ENCODE measurements around the gene RBBP8.

DNA sequence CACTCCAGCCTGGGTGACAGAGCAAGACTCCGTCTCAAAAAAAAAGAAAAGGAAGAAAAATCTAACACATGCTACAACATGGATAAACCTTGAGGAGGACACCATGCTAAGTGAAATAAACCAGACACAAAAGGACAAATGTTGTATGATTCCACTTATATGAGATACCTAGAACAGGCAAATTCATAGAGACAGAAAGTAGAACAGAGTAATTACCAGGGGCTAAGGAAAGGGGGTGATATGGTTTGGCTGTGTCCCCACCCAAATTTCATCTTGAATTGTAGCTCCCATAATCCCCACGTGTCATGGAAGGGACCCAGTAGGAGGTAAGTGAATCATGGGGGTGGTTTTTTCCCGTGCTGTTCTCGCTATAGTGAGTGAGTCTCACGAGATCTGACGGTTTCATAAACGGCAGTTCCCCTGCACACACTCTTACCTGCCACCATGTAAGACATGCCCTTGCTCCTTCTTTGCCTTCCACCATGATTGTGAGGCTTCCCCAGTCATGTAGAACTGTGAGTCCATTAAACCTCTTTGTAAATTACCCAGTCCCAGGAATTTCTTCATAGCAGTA is 110.8 kb downstream of the RBBP8 start:
- no peak for TF ChIP-seq POLR2AphosphoS5 (IDR thresholded peaks at IDR 0.05)
- no peak for TF ChIP-seq CTCF (IDR thresholded peaks at IDR 0.05)
- TF ChIP-seq POLR2A (IDR thresholded peaks at IDR 0.05; ENCODE audit: low read depth), result no peak

Measured in esophagus muscularis mucosa (tissue), 3 donors.